Naive thymus-derived CD4-positive, alpha-beta T cell (primary cell): ENCODE data around the gene ELAVL4. TPM values are rescaled to one million over a fixed set of nuclear protein-coding genes. Genes with fewer than 3 reads are reported as not detected.

ENCODE experiments used
- ATAC-seq: fragments of 150-1000 bp; cut with Tn5 transposase; 2 replicates; pipeline ENCODE4 v1.10.0; 2021; ENCODE audit warnings: mild to moderate bottlenecking, moderate library complexity
- CTCF ChIA-PET: fragments of 350-600 bp; sonication (Branson Sonifier 250); formaldehyde crosslinking; loops from one replicate; lab custom pipeline; 2021; ENCODE audit warnings: antibody characterized with exemption; lab: Charles Lee
- POLR2A ChIA-PET: fragments of 350-600 bp; sonication (Branson Sonifier 250); formaldehyde crosslinking; loops from one replicate; lab custom pipeline; 2021; ENCODE audit warnings: antibody characterized with exemption, inconsistent platforms; lab: Charles Lee
- DNase-seq, 9 donors: peaks; one replicate each; pipeline versions ENCODE4 v3.0.0 to v3.0.0-alpha.2; 2020 to 2022; ENCODE audit warnings: mixed read lengths in 1 of 9
- H3K27ac ChIP-seq: one replicate; pipeline ENCODE4 v1.7.0; 2013; ENCODE audit warnings: mild to moderate bottlenecking, low read depth, low read length, moderate library complexity
- H3K27me3 ChIP-seq, 2 donors: one replicate each; pipeline ENCODE4 v1.7.0; 2013; ENCODE audit warnings: low read length in 2 of 2, mild to moderate bottlenecking in 2 of 2, moderate library complexity in 2 of 2; ENCODE audit not compliant: control insufficient read depth in 2 of 2, insufficient read depth in 2 of 2
- H3K36me3 ChIP-seq, 3 experiments: 1 replicate in 2 of 3; 2 replicates in 1 of 3; pipeline ENCODE4 v1.7.0; 2013; ENCODE audit warnings: low read length in 3 of 3, mild to moderate bottlenecking in 3 of 3, moderate library complexity in 1 of 3; ENCODE audit not compliant: insufficient read depth in 3 of 3, control insufficient read depth in 2 of 3
- H3K4me1 ChIP-seq, 2 donors: one replicate each; pipeline ENCODE4 v1.7.0; 2013; ENCODE audit warnings: low read length in 2 of 2, mild to moderate bottlenecking in 2 of 2, moderate library complexity in 1 of 2; ENCODE audit not compliant: control insufficient read depth in 2 of 2, insufficient read depth in 2 of 2
- H3K4me3 ChIP-seq: 2 replicates; pipeline ENCODE4 v1.7.0; 2013; ENCODE audit warnings: mild to moderate bottlenecking, low read length
- H3K9me3 ChIP-seq, 3 experiments: 1 replicate in 2 of 3; 2 replicates in 1 of 3; pipeline ENCODE4 v1.7.0; 2013; ENCODE audit warnings: low read length in 3 of 3; ENCODE audit not compliant: control insufficient read depth in 2 of 3
- H3K27ac Mint-ChIP-seq, 9 donors: one replicate each; pipeline ENCODE4 v1.8.0; 2020 to 2022; ENCODE audit warnings: mixed read lengths in 9 of 9, mild to moderate bottlenecking in 8 of 9, moderate library complexity in 5 of 9, inconsistent platforms in 2 of 9
- H3K27me3 Mint-ChIP-seq, 5 donors: one replicate each; pipeline ENCODE4 v1.8.0; 2021 to 2022; ENCODE audit warnings: mixed read lengths in 5 of 5, mild to moderate bottlenecking in 1 of 5
- H3K36me3 Mint-ChIP-seq, 5 donors: one replicate each; pipeline ENCODE4 v1.8.0; 2020 to 2022; ENCODE audit warnings: mixed read lengths in 5 of 5, mild to moderate bottlenecking in 3 of 5, inconsistent platforms in 1 of 5
- H3K4me1 Mint-ChIP-seq, 7 donors: one replicate each; pipeline ENCODE4 v1.8.0; 2020 to 2022; ENCODE audit warnings: mixed read lengths in 7 of 7, mild to moderate bottlenecking in 3 of 7, inconsistent platforms in 1 of 7
- H3K4me3 Mint-ChIP-seq, 10 donors: one replicate each; pipeline ENCODE4 v1.8.0; 2020 to 2022; ENCODE audit warnings: mild to moderate bottlenecking in 10 of 10, mixed read lengths in 10 of 10, moderate library complexity in 6 of 10, inconsistent platforms in 2 of 10
- H3K9me3 Mint-ChIP-seq, 11 donors: one replicate each; pipeline ENCODE4 v1.8.0; 2020 to 2022; ENCODE audit warnings: mixed read lengths in 11 of 11, mild to moderate bottlenecking in 4 of 11, inconsistent platforms in 1 of 11, moderate library complexity in 1 of 11
- intact Hi-C, 2 donors: fragments of 100-400 bp; cut with micrococcal nuclease; formaldehyde crosslinking; loops; one replicate each; pipeline ENCODE4 v1.15.1; 2023
- polyA plus RNA-seq, 2 donors: library from polyadenylated mRNA; unstranded; fragments of 300-500 nt; fragmentation: Illumina TruSeq; gene quantifications; one replicate each; pipeline ENCODE4 v1.2.3, GENCODE V29; 2021
- total RNA-seq, 6 experiments: library from RNA in 5 of 6; stranded (reverse) in 5 of 6; gene quantifications; 1 replicate in 5 of 6; 2 replicates in 1 of 6; pipeline ENCODE4 v1.2.3 and lab custom pipeline; 2021 to 2026

The ELAVL4 gene
- total and polyA plus RNA-seq, 7 experiments from 2014 or later: 0.76 TPM; not detected in 6

GRCh38 chr1:50228871-50229384, 120.2 kb downstream of the ELAVL4 start:
- Mint-ChIP-seq H3K4me3 (no peak overlapping the region), H3K4me1 (no peaks in the 10 kb centered on the region), H3K27ac (no peak overlapping the region), H3K27me3 (peaks cover 0 to 5% (median under 1%) of the 10 kb centered on the region in 5 donors), H3K36me3 (peaks cover 0 to 12% (median 0%) of the 10 kb centered on the region in 5 donors), H3K9me3 (peaks cover 7 to 31% (median 12%) of the 10 kb centered on the region in 11 donors)
- ChIA-PET POLR2A (no interaction called here), CTCF (no interaction called here)
- intact Hi-C loops: no loop called here
- H3K4me1 ChIP-seq: no peaks in the 10 kb centered on the region
- no peaks in the 10 kb centered on the region for H3K27me3 ChIP-seq
- peaks cover 0 to 12% (median 0%) of the 10 kb centered on the region in 3 experiments for H3K9me3 ChIP-seq
- no peak overlapping the region for H3K4me3 ChIP-seq
- H3K36me3 ChIP-seq: no peaks in the 10 kb centered on the region
- no peak overlapping the region for H3K27ac ChIP-seq
- ATAC-seq (no peak), DNase-seq (no peak)

GRCh38 chr1:50231209-50231608, 122.5 kb downstream of the ELAVL4 start:
- peaks cover 0 to 11% (median 0%) of the 10 kb centered on the region in 5 donors for H3K36me3 Mint-ChIP-seq
- Histone ChIP-seq H3K36me3 (no peaks in the 10 kb centered on the region), H3K27ac (no peak overlapping the region), H3K27me3 (no peaks in the 10 kb centered on the region), H3K4me1 (no peaks in the 10 kb centered on the region), H3K4me3 (no peak overlapping the region), H3K9me3 (no peaks in the 10 kb centered on the region)
- no peak overlapping the region for H3K27ac Mint-ChIP-seq
- DNase-seq (no peak), ATAC-seq (no peak)
- H3K27me3 Mint-ChIP-seq: peaks cover 0 to 5% (median 4%) of the 10 kb centered on the region in 5 donors
- ChIA-PET POLR2A (no interaction called here), CTCF (no interaction called here)
- intact Hi-C loops: no loop called here
- no peak overlapping the region for H3K4me3 Mint-ChIP-seq
- peaks cover 4 to 33% (median 11%) of the 10 kb centered on the region in 11 donors for H3K9me3 Mint-ChIP-seq
- H3K4me1 Mint-ChIP-seq: no peaks in the 10 kb centered on the region

GRCh38 chr1:50232336-50232735, 123.6 kb downstream of the ELAVL4 start:
- peaks cover 0 to 5% (median 4%) of the 10 kb centered on the region in 5 donors for H3K27me3 Mint-ChIP-seq
- peaks cover 0 to 29% (median 11%) of the 10 kb centered on the region in 11 donors for H3K9me3 Mint-ChIP-seq
- H3K27ac Mint-ChIP-seq: no peak overlapping the region
- Histone ChIP-seq H3K9me3 (no peaks in the 10 kb centered on the region), H3K4me3 (no peak overlapping the region), H3K36me3 (no peaks in the 10 kb centered on the region), H3K4me1 (no peaks in the 10 kb centered on the region), H3K27me3 (no peaks in the 10 kb centered on the region), H3K27ac (no peak overlapping the region)
- ATAC-seq: no peak
- no peak for DNase-seq
- CTCF ChIA-PET: no interaction called here
- POLR2A ChIA-PET: no interaction called here
- peaks cover 0 to 10% (median 0%) of the 10 kb centered on the region in 5 donors for H3K36me3 Mint-ChIP-seq
- H3K4me1 Mint-ChIP-seq: no peaks in the 10 kb centered on the region
- H3K4me3 Mint-ChIP-seq: no peak overlapping the region
- intact Hi-C loops: no loop called here

- intact Hi-C loops: no loop called here
- H3K36me3 ChIP-seq: no peaks in the 10 kb centered on the region
- H3K36me3 Mint-ChIP-seq: peaks cover 0 to 10% (median 0%) of the 10 kb centered on the region in 5 donors
- H3K27me3 Mint-ChIP-seq: peaks cover 0 to 5% (median 4%) of the 10 kb centered on the region in 5 donors
- CTCF ChIA-PET: no interaction called here
- H3K4me3 ChIP-seq: no peak overlapping the region
- H3K27ac Mint-ChIP-seq: no peak overlapping the region
- ATAC-seq: no peak
- H3K4me1 Mint-ChIP-seq: no peaks in the 10 kb centered on the region
- no peak for DNase-seq
- POLR2A ChIA-PET: no interaction called here
- no peaks in the 10 kb centered on the region for H3K4me1 ChIP-seq
- H3K27ac ChIP-seq: no peak overlapping the region
- H3K27me3 ChIP-seq: no peaks in the 10 kb centered on the region
- H3K4me3 Mint-ChIP-seq: no peak overlapping the region
- no peaks in the 10 kb centered on the region for H3K9me3 ChIP-seq
- peaks cover 0 to 33% (median 12%) of the 10 kb centered on the region in 11 donors for H3K9me3 Mint-ChIP-seq
These were observed 127.9 kb downstream of the ELAVL4 start for GRCh38 chr1:50236656-50237055.

- no peak overlapping the region for H3K27ac Mint-ChIP-seq
These were observed 128.3 kb downstream of the ELAVL4 start for GRCh38 chr1:50237056-50237455.

GRCh38 chr1:50243939-50244338, 135.2 kb downstream of the ELAVL4 start:
- H3K36me3 Mint-ChIP-seq: no peaks in the 10 kb centered on the region
- H3K9me3 Mint-ChIP-seq: peaks cover 0 to 14% (median 7%) of the 10 kb centered on the region in 11 donors
- Histone ChIP-seq H3K27me3 (no peaks in the 10 kb centered on the region), H3K36me3 (no peaks in the 10 kb centered on the region), H3K4me1 (no peaks in the 10 kb centered on the region), H3K9me3 (no peaks in the 10 kb centered on the region), H3K4me3 (no peak overlapping the region), H3K27ac (no peak overlapping the region)
- peaks cover 0 to 26% (median 20%) of the 10 kb centered on the region in 5 donors for H3K27me3 Mint-ChIP-seq
- intact Hi-C loops: no loop called here
- no peaks in the 10 kb centered on the region for H3K4me1 Mint-ChIP-seq
- ChIA-PET POLR2A (no interaction called here), CTCF (no interaction called here)
- no peak overlapping the region for H3K4me3 Mint-ChIP-seq
- DNase-seq: no peak
- H3K27ac Mint-ChIP-seq: no peak overlapping the region
- no peak for ATAC-seq

More at GRCh38 chr1:50237056-50237455, 128.3 kb downstream of the ELAVL4 start:
- H3K36me3 Mint-ChIP-seq: peaks cover 0 to 10% (median 0%) of the 10 kb centered on the region in 5 donors
- POLR2A ChIA-PET: no interaction called here
- H3K4me1 Mint-ChIP-seq: no peaks in the 10 kb centered on the region
- Histone ChIP-seq H3K4me3 (no peak overlapping the region), H3K27ac (no peak overlapping the region), H3K9me3 (no peaks in the 10 kb centered on the region), H3K27me3 (no peaks in the 10 kb centered on the region), H3K4me1 (no peaks in the 10 kb centered on the region), H3K36me3 (no peaks in the 10 kb centered on the region)
- CTCF ChIA-PET: no interaction called here
- ATAC-seq (no peak), DNase-seq (no peak)
- peaks cover 0 to 5% (median 5%) of the 10 kb centered on the region in 5 donors for H3K27me3 Mint-ChIP-seq
- peaks cover 0 to 37% (median 15%) of the 10 kb centered on the region in 11 donors for H3K9me3 Mint-ChIP-seq
- H3K4me3 Mint-ChIP-seq: no peak overlapping the region
- intact Hi-C loops: no loop called here

- intact Hi-C loops: no loop called here
- no peak overlapping the region for H3K27ac Mint-ChIP-seq
- peaks cover 3 to 44% (median 34%) of the 10 kb centered on the region in 5 donors for H3K27me3 Mint-ChIP-seq
These were observed 138.1 kb downstream of the ELAVL4 start for GRCh38 chr1:50246869-50247268.

More at GRCh38 chr1:50246869-50247268, 138.1 kb downstream of the ELAVL4 start:
- Histone ChIP-seq H3K36me3 (no peaks in the 10 kb centered on the region), H3K4me1 (no peaks in the 10 kb centered on the region), H3K9me3 (no peaks in the 10 kb centered on the region), H3K4me3 (no peak overlapping the region), H3K27ac (no peak overlapping the region), H3K27me3 (no peaks in the 10 kb centered on the region)
- ChIA-PET CTCF (no interaction called here), POLR2A (no interaction called here)
- Mint-ChIP-seq H3K9me3 (peaks cover 0 to 9% (median 5%) of the 10 kb centered on the region in 11 donors), H3K4me1 (peaks cover 0 to 3% (median 0%) of the 10 kb centered on the region in 7 donors), H3K4me3 (no peak overlapping the region), H3K36me3 (no peaks in the 10 kb centered on the region)
- no peak for DNase-seq
- ATAC-seq: no peak
